WTC11 (cell line): ENCODE results near the gene RPL31. TPM values are rescaled to one million over a fixed set of nuclear protein-coding genes. Genes with fewer than 3 reads are reported as not detected.
A peak's percentile ranks its signal among the peaks of the same experiment; 100 is the strongest.

Source experiments
- CREB1 ChIP-seq: sonication (generic); formaldehyde crosslinking; IDR thresholded peaks from 2 replicates; pipeline ENCODE4 v1.8.0; 2023; ENCODE audit warnings: mild to moderate bottlenecking, missing genetic modification reagents
- CREM ChIP-seq: sonication (generic); formaldehyde crosslinking; IDR thresholded peaks from 2 replicates; pipeline ENCODE4 v1.8.1; 2022; ENCODE audit warnings: mild to moderate bottlenecking, missing genetic modification reagents, moderate library complexity
- ELF4 ChIP-seq: sonication (generic); formaldehyde crosslinking; IDR thresholded peaks from 2 replicates; pipeline ENCODE4 v1.8.1; 2022; ENCODE audit warnings: low read depth, mild to moderate bottlenecking, moderate library complexity, missing genetic modification reagents
- EMX1 ChIP-seq: fragments of 250-450 bp; sonication (Bioruptor Pico); IDR thresholded peaks from 2 replicates; pipeline ENCODE4 v1.8.0; 2021; ENCODE audit warnings: mild to moderate bottlenecking
- ETV6 ChIP-seq: sonication (generic); formaldehyde crosslinking; IDR thresholded peaks from 2 replicates; pipeline ENCODE4 v1.8.1; 2022; ENCODE audit warnings: mild to moderate bottlenecking, missing genetic modification reagents
- FOXJ3 ChIP-seq: sonication (generic); formaldehyde crosslinking; IDR thresholded peaks from 2 replicates; pipeline ENCODE4 v1.9.0; 2021; ENCODE audit warnings: missing genetic modification reagents, mild to moderate bottlenecking, borderline replicate concordance
- GABPB1 ChIP-seq: sonication (generic); formaldehyde crosslinking; IDR thresholded peaks from 2 replicates; pipeline ENCODE4 v1.8.1; 2023; ENCODE audit warnings: mild to moderate bottlenecking, missing genetic modification reagents
- GRHL2 ChIP-seq: fragments of 250-450 bp; sonication (Bioruptor Pico); IDR thresholded peaks from 2 replicates; pipeline ENCODE4 v1.8.0; 2022; ENCODE audit warnings: mild to moderate bottlenecking, moderate library complexity; ENCODE audit not compliant: insufficient replicate concordance, severe bottlenecking
- KAT7 ChIP-seq: sonication (generic); formaldehyde crosslinking; IDR thresholded peaks from 2 replicates; pipeline ENCODE4 v1.8.1; 2023; ENCODE audit warnings: missing genetic modification reagents, mild to moderate bottlenecking, borderline replicate concordance
- NFATC4 ChIP-seq: fragments of 250-450 bp; sonication (Bioruptor Pico); IDR thresholded peaks from 2 replicates; pipeline ENCODE4 v1.9.0; 2021; ENCODE audit warnings: mild to moderate bottlenecking
- NR2C2 ChIP-seq: sonication (generic); formaldehyde crosslinking; IDR thresholded peaks from 2 replicates; pipeline ENCODE4 v1.8.0; 2022; ENCODE audit warnings: mild to moderate bottlenecking, missing genetic modification reagents
- SOX15 ChIP-seq: fragments of 250-450 bp; sonication (Bioruptor Pico); IDR thresholded peaks from 2 replicates; pipeline ENCODE4 v1.9.0; 2021; ENCODE audit warnings: mild to moderate bottlenecking
- SP1 ChIP-seq: sonication (generic); formaldehyde crosslinking; conservative IDR thresholded peaks from 2 replicates; pipeline ENCODE4 v1.8.1; 2022; ENCODE audit warnings: missing genetic modification reagents
- TEAD1 ChIP-seq: sonication (generic); formaldehyde crosslinking; IDR thresholded peaks from 2 replicates; pipeline ENCODE4 v1.8.0; 2022; ENCODE audit warnings: mild to moderate bottlenecking, missing genetic modification reagents
- ZNF121 ChIP-seq: sonication (generic); formaldehyde crosslinking; IDR thresholded peaks from 2 replicates; pipeline ENCODE4 v1.8.0; 2023; ENCODE audit warnings: missing genetic modification reagents
- ZNF416 ChIP-seq: fragments of 250-450 bp; sonication (Bioruptor Pico); IDR thresholded peaks from 2 replicates; pipeline ENCODE4 v1.9.0; 2021; ENCODE audit warnings: mild to moderate bottlenecking, inconsistent platforms
- total RNA-seq: library from RNA; stranded (reverse); gene quantifications from 3 replicates; pipeline ENCODE4 v1.2.3, GENCODE V29; 2021
- TF ChIP-seq, protein P1 (sequence below): sonication (generic); formaldehyde crosslinking; IDR thresholded peaks from 2 replicates; pipeline ENCODE4 v1.8.1; 2022; ENCODE audit warnings: missing genetic modification reagents, borderline replicate concordance
- TF ChIP-seq, protein P2 (sequence below): sonication (generic); formaldehyde crosslinking; IDR thresholded peaks from 2 replicates; pipeline ENCODE4 v1.8.0; 2022; ENCODE audit warnings: mild to moderate bottlenecking, missing genetic modification reagents
- TF ChIP-seq, protein P3 (sequence below): sonication (generic); formaldehyde crosslinking; IDR thresholded peaks from 2 replicates; pipeline ENCODE4 v1.8.1; 2023; ENCODE audit warnings: mild to moderate bottlenecking, missing genetic modification reagents, moderate library complexity
- TF ChIP-seq, protein P4 (sequence below): fragments of 250-450 bp; sonication (Bioruptor Pico); IDR thresholded peaks from 2 replicates; pipeline ENCODE4 v1.9.0; 2021; ENCODE audit warnings: mild to moderate bottlenecking, borderline replicate concordance
- TF ChIP-seq, protein P5 (sequence below): fragments of 250-450 bp; sonication (Bioruptor Pico); IDR thresholded peaks from 2 replicates; pipeline ENCODE4 v1.9.0; 2021; ENCODE audit warnings: moderate library complexity, mild to moderate bottlenecking, inconsistent platforms, borderline replicate concordance
- TF ChIP-seq, protein P6 (sequence below): sonication (generic); formaldehyde crosslinking; IDR thresholded peaks from 2 replicates; pipeline ENCODE4 v1.8.1; 2023; ENCODE audit warnings: mild to moderate bottlenecking, missing genetic modification reagents
- TF ChIP-seq, protein P7 (sequence below): sonication (generic); formaldehyde crosslinking; conservative IDR thresholded peaks from 2 replicates; pipeline ENCODE4 v1.8.1; 2022; ENCODE audit warnings: mild to moderate bottlenecking, missing genetic modification reagents
- TF ChIP-seq, protein P8 (sequence below): sonication (generic); formaldehyde crosslinking; IDR thresholded peaks from 2 replicates; pipeline ENCODE4 v1.8.0; 2022; ENCODE audit warnings: mild to moderate bottlenecking, missing genetic modification reagents
- TF ChIP-seq, protein P9 (sequence below): sonication (generic); formaldehyde crosslinking; IDR thresholded peaks from 2 replicates; pipeline ENCODE4 v1.8.1; 2022; ENCODE audit warnings: mild to moderate bottlenecking, moderate library complexity, missing genetic modification reagents

The RPL31 gene
- total RNA-seq, 1 experiment from 2014 or later: 1,590 TPM

DNA sequence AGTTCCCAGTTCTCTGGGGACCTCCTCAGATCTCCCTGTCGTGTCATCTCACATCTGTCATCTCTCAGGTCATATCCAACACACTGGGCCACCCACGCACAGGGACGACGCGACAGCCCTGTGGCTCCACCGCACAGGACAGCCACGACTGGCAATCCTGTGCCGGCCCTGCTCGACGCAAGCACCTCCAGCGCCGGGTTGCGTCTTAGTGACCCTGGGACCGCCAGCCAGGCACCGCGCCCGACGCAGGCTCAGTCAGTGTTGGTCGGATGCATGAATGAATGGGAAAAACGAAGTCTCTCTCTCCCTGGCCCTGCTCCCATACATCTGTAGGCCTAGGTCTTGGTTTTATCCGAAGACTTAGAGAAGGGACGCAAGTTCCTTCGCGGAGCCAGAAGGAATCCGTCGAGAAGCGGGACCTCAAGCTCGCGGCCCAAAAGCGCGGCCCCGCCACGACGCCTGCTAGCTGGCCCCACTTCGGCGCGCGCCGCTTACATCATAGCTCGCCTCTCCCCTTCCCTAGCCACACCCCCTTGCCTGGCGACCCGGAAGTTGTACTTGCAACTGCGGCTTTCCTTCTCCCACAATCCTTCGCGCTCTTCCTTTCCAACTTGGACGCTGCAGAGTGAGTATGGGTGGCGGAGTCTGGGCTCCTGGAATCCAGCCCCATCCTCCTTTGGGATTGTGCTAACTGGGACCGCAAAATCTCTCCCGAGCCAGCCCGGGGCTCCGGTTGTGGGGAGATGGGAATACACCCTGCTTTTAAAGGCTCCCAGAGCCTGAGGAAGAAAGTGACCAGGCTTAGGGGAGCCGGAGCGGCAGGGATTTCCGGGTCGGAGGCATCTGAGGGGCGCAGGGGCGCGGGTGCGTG is at the start of gene RPL31 (continued):
- TF ChIP-seq, protein P1, sequence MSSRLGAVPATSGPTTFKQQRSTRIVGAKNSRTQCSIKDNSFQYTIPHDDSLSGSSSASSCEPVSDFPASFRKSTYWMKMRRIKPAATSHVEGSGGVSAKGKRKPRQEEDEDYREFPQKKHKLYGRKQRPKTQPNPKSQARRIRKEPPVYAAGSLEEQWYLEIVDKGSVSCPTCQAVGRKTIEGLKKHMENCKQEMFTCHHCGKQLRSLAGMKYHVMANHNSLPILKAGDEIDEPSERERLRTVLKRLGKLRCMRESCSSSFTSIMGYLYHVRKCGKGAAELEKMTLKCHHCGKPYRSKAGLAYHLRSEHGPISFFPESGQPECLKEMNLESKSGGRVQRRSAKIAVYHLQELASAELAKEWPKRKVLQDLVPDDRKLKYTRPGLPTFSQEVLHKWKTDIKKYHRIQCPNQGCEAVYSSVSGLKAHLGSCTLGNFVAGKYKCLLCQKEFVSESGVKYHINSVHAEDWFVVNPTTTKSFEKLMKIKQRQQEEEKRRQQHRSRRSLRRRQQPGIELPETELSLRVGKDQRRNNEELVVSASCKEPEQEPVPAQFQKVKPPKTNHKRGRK (CRISPR knock-in tag): no peak
- TF ChIP-seq FOXJ3 (no peak), CREB1 (CRISPR knock-in tag) (peak; percentile 83), GABPB1 (peak; percentile 97), GRHL2 (CRISPR knock-in tag) (no peak), ZNF121 (peak; percentile 12; the same call in 1 of the 2 replicates), ETV6 (peak; percentile 96), SP1 (CRISPR knock-in tag) (peak; percentile 95), CREM (CRISPR knock-in tag) (peak; percentile 93), KAT7 (CRISPR knock-in tag) (peak; percentile 54; the same call in 1 of the 2 replicates), ELF4 (0 out of 2 replicates have a peak, but pooled peaks have one; percentile 70), NR2C2 (peak; percentile 93), EMX1 (CRISPR knock-in tag) (0 out of 2 replicates have a peak, but pooled peaks have one; percentile 51), NFATC4 (CRISPR knock-in tag) (no peak), TEAD1 (CRISPR knock-in tag) (peak; percentile 97), SOX15 (CRISPR knock-in tag) (no peak), ZNF416 (no peak)
- TF ChIP-seq, protein P2, sequence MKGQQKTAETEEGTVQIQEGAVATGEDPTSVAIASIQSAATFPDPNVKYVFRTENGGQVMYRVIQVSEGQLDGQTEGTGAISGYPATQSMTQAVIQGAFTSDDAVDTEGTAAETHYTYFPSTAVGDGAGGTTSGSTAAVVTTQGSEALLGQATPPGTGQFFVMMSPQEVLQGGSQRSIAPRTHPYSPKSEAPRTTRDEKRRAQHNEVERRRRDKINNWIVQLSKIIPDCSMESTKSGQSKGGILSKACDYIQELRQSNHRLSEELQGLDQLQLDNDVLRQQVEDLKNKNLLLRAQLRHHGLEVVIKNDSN (CRISPR knock-in tag): peak; percentile 77; the same call in 1 of the 2 replicates
- TF ChIP-seq, protein P3, sequence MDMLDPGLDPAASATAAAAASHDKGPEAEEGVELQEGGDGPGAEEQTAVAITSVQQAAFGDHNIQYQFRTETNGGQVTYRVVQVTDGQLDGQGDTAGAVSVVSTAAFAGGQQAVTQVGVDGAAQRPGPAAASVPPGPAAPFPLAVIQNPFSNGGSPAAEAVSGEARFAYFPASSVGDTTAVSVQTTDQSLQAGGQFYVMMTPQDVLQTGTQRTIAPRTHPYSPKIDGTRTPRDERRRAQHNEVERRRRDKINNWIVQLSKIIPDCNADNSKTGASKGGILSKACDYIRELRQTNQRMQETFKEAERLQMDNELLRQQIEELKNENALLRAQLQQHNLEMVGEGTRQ (CRISPR knock-in tag): peak; percentile 28; the same call in 1 of the 2 replicates
- TF ChIP-seq, protein P4, sequence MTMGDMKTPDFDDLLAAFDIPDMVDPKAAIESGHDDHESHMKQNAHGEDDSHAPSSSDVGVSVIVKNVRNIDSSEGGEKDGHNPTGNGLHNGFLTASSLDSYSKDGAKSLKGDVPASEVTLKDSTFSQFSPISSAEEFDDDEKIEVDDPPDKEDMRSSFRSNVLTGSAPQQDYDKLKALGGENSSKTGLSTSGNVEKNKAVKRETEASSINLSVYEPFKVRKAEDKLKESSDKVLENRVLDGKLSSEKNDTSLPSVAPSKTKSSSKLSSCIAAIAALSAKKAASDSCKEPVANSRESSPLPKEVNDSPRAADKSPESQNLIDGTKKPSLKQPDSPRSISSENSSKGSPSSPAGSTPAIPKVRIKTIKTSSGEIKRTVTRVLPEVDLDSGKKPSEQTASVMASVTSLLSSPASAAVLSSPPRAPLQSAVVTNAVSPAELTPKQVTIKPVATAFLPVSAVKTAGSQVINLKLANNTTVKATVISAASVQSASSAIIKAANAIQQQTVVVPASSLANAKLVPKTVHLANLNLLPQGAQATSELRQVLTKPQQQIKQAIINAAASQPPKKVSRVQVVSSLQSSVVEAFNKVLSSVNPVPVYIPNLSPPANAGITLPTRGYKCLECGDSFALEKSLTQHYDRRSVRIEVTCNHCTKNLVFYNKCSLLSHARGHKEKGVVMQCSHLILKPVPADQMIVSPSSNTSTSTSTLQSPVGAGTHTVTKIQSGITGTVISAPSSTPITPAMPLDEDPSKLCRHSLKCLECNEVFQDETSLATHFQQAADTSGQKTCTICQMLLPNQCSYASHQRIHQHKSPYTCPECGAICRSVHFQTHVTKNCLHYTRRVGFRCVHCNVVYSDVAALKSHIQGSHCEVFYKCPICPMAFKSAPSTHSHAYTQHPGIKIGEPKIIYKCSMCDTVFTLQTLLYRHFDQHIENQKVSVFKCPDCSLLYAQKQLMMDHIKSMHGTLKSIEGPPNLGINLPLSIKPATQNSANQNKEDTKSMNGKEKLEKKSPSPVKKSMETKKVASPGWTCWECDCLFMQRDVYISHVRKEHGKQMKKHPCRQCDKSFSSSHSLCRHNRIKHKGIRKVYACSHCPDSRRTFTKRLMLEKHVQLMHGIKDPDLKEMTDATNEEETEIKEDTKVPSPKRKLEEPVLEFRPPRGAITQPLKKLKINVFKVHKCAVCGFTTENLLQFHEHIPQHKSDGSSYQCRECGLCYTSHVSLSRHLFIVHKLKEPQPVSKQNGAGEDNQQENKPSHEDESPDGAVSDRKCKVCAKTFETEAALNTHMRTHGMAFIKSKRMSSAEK (CRISPR knock-in tag): peak; percentile 10; the same call in 1 of the 2 replicates
- TF ChIP-seq, protein P5, sequence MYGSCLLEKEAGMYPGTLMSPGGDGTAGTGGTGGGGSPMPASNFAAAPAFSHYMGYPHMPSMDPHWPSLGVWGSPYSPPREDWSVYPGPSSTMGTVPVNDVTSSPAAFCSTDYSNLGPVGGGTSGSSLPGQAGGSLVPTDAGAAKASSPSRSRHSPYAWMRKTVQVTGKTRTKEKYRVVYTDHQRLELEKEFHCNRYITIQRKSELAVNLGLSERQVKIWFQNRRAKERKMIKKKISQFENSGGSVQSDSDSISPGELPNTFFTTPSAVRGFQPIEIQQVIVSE (CRISPR knock-in tag): 0 out of 2 replicates have a peak, but pooled peaks have one; percentile 19
- TF ChIP-seq, protein P6, sequence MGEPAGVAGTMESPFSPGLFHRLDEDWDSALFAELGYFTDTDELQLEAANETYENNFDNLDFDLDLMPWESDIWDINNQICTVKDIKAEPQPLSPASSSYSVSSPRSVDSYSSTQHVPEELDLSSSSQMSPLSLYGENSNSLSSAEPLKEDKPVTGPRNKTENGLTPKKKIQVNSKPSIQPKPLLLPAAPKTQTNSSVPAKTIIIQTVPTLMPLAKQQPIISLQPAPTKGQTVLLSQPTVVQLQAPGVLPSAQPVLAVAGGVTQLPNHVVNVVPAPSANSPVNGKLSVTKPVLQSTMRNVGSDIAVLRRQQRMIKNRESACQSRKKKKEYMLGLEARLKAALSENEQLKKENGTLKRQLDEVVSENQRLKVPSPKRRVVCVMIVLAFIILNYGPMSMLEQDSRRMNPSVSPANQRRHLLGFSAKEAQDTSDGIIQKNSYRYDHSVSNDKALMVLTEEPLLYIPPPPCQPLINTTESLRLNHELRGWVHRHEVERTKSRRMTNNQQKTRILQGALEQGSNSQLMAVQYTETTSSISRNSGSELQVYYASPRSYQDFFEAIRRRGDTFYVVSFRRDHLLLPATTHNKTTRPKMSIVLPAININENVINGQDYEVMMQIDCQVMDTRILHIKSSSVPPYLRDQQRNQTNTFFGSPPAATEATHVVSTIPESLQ (CRISPR knock-in tag): 0 out of 2 replicates have a peak, but pooled peaks have one; percentile 6
- TF ChIP-seq, protein P7, sequence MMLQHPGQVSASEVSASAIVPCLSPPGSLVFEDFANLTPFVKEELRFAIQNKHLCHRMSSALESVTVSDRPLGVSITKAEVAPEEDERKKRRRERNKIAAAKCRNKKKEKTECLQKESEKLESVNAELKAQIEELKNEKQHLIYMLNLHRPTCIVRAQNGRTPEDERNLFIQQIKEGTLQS: peak; percentile 77
- TF ChIP-seq, protein P8, sequence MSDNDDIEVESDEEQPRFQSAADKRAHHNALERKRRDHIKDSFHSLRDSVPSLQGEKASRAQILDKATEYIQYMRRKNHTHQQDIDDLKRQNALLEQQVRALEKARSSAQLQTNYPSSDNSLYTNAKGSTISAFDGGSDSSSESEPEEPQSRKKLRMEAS (CRISPR knock-in tag): peak; percentile 99
- TF ChIP-seq, protein P9, sequence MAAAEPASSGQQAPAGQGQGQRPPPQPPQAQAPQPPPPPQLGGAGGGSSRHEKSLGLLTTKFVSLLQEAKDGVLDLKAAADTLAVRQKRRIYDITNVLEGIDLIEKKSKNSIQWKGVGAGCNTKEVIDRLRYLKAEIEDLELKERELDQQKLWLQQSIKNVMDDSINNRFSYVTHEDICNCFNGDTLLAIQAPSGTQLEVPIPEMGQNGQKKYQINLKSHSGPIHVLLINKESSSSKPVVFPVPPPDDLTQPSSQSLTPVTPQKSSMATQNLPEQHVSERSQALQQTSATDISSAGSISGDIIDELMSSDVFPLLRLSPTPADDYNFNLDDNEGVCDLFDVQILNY (CRISPR knock-in tag): peak; percentile 70; the same call in 1 of the 2 replicates
